Fibroblast of villous mesenchyme (primary cell): Measurements from ENCODE around the gene RGMA. TPM values are rescaled to one million over a fixed set of nuclear protein-coding genes. Genes with fewer than 3 reads are reported as not detected.

Source experiments
- DNase-seq: peaks from one replicate; pipeline ENCODE4 v3.0.0-alpha.2; 2010; ENCODE audit warnings: low read depth
- H3K4me3 ChIP-seq: 2 replicates; pipeline ENCODE4 v1.5.1; 2011; ENCODE audit warnings: low read depth, mild to moderate bottlenecking, low read length
- CTCF ChIP-seq: IDR thresholded peaks from 2 replicates; pipeline ENCODE4 v1.5.1; 2012; ENCODE audit warnings: low read depth, mild to moderate bottlenecking, low read length; ENCODE audit not compliant: insufficient read depth
- total RNA-seq: library from RNA; depleted of rRNA; stranded (reverse); fragments of >200 nt; gene quantifications from 2 replicates; pipeline ENCODE4 v1.2.3, GENCODE V29; 2012

RGMA gene
- total RNA-seq, 1 donor, result not detected

- H3K4me3 ChIP-seq, result no peak overlapping the region
- TF ChIP-seq CTCF, result no peak
- DNase-seq, result no peak
These were observed 69.0 kb downstream of the RGMA start for GRCh38 chr15:93019971-93020370.

- DNase-seq, result no peak
- TF ChIP-seq CTCF, result no peak
- H3K4me3 ChIP-seq, result no peak overlapping the region
These were observed 69.9 kb downstream of the RGMA start for GRCh38 chr15:93019090-93019489.

- peak; percentile 10 for TF ChIP-seq CTCF
- DNase-seq, result no peak
- no peak overlapping the region for H3K4me3 ChIP-seq
These were observed 70.4 kb downstream of the RGMA start for GRCh38 chr15:93018574-93018973.

GRCh38 chr15:93017526-93017925 is 71.5 kb downstream of the RGMA start:
- TF ChIP-seq CTCF, result no peak
- no peak overlapping the region for H3K4me3 ChIP-seq
- peak; percentile 52 for DNase-seq

GRCh38 chr15:93012786-93013185 is 76.2 kb downstream of the RGMA start:
- H3K4me3 ChIP-seq, result no peak overlapping the region
- no peak for TF ChIP-seq CTCF
- no peak for DNase-seq

- no peak overlapping the region for H3K4me3 ChIP-seq
- DNase-seq, result no peak
- TF ChIP-seq CTCF, result no peak
These were observed 81.0 kb downstream of the RGMA start for GRCh38 chr15:93007994-93008393.

- no peak for TF ChIP-seq CTCF
- no peak for DNase-seq
- H3K4me3 ChIP-seq, result no peak overlapping the region
These were observed 83.9 kb downstream of the RGMA start for GRCh38 chr15:93005133-93005532.
